Measurements from ENCODE around the gene KCTD5.
"Not testable (repeated sequence)": the region's sequence is repeated elsewhere in the genome, so short reads cannot be mapped to it uniquely, and the experiment has no call there.

Gene KCTD5

DNA sequence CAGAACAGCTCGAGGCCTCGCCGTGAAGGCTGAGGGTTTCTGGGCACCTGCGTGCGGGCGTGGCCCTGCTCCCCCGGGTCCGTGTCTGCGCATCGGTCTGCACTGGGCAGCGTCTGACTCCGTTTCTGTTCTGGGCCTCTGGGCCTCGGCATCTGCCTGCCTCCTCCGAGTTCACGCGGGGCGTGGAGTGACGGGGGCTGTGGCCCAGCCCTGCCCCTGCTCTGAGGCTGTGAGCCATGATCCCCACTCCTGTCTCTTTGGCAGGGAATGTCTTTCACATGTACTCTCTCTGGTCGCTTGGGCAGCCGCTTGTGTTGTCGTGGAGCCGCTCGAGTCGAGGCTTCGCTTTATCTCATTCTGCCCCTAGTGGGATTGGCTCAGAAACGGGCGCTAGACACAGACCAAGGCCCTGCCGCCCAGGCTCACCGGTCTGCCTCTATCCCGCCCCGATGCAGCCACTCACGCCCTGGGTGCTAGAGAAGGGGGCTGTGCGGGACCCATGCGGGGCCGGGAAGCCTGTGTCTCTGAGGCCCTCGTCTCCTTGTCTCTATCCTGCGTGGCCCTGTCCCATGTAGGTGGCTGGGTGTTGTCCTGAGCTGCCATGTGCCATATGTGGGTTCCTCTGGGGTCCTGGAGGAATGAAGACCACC lies 14.4 kb downstream of the KCTD5 start:
- DNase-seq (ENCODE audit: low read depth in 3 of 3, low spot score in 1 of 3): not testable (repeated sequence)

DNA sequence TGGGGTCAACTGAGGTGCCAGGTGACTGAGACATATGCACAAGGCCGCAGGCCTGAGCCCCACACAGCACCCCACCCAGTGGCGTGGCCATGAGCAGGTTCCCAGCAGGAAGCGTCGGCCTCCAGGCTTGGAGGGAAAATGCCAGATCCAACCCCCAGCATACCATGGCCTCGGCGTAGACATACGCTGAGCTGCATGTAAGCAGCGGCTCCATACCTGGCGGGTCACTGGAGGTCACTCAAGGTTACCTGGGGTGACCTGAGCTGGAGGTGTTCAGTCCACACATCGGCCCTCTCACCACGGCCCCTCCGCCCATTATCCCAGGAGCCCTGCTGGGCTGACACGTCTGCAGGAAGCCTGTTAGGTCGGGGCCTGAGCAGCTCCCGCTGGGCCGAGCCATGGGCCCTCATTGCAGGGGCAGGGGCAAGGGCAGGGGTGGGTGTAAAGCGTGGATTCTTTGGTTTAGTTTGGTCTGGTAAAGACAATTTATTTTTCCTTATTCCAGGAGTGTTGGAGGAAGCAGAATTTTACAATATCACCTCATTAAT lies 15.2 kb downstream of the KCTD5 start:
- no peak for DNase-seq (ENCODE audit: low read depth in 3 of 3, low spot score in 1 of 3)

DNA sequence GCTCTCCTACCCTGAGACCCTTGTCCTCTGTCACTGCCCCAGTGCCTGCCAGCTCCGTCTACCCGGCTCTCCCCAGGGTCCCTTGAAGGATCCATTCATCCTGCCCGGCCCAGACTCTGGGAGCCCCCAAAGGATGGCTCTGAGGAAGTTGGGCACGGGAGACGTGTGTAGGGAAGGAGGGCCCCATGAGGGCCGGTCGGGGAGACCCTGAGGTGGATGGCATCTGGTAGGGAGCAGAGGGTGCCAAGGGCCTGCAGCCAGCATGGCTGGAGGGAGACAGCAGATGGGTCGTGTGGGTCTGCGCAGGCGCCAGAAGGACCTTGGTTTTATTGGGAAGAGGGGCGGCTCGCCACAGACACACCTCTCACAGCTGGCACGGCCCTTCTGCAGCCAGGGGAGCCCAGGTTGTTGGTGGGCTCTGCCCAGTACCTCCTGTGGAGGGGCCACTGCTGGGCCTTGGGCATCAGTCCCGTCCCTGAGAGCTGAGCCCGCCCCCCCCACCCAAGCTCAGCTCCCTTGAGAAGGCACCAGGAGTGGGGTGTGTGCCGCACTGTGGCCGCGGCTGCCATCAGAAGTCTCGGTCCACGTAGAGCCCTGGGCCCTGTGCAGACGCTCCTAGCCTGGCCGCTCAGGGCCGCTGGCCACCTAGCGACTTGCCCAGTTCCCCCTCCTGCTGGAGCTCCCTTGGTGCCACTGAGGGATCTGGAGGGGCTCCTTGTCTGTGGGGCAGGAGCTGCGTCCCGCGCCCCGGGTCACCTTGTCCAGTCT lies 16.0 kb downstream of the KCTD5 start:
- DNase-seq (ENCODE audit: low read depth in 3 of 3, low spot score in 1 of 3): no peak

DNA sequence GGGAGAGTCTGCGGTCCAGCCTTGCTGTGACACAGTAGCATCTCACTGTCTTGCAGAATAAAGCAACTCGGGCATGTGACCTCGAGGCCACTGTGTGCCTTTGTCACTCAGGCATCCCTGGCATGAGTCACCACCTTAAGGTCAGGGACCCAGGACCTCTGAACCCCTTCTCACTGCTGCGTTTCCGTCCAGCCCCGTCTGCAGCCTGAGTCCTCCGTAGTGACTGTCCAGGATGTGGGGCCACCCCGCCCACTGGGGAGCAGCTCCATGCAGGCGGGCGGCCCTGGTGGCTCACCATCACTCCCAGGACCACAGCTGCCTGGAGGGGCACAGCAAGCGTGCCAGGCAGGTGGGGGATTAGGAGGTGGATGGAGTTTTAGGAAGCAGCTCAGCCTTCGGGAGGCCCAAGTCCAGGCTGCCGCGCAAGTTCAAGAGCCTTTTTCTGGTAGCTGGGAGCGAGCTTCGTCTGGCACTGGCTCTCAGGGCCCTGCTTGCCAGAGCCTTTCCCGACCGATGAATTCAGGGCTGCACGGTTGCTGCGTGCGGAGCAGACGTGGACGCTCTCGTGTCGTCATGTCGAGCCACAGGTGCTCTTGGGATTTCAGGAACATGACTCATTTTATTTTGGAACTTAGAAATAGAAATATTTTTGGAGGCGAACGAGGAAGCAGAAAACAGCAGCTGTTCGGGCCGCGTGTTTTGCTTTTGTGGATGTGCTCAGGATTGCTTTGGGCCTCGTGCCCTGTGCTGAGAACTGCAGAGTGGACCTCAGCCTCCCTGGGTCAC lies 16.8 kb downstream of the KCTD5 start:
- no peak for DNase-seq (ENCODE audit: low read depth in 3 of 3, low spot score in 1 of 3)

DNA sequence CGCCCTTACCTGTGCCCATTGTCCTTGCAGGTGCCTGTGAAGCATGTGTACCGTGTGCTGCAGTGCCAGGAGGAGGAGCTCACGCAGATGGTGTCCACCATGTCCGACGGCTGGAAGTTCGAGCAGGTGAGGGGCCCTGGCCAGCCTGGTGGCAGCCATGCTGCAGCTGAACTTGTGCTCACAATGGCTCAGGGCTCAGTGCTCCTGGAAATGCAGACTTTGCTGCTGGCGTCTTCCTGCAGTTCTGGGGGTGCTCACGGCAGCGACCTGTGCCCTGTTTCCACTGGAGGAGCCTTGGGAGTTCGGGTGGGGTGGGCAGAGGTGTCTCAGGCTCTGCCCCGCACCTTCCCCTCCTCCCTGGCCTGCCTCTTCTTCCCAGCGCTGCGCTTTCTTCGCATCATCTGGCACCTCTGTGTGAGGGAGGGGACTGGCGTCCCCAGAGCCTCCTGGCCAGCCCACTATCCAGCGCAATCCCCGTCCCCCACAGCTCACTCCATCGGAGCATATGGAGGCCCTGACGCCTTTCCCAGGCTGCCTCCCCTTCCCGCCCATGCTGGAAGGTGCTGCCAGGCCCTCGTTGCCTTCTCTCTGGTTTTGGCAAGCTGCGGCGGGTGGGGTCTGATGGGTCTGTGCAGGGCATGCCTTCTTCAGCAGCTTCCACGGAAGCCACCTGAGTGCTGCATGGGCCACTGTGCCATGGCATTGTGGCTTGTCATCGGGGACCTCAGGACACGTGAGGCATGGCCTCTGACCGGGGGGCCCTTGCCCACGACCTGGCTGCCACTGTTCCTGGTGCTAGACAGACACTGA lies 17.7 kb downstream of the KCTD5 start:
- no peak for DNase-seq (ENCODE audit: low read depth in 3 of 3, low spot score in 1 of 3)

DNA sequence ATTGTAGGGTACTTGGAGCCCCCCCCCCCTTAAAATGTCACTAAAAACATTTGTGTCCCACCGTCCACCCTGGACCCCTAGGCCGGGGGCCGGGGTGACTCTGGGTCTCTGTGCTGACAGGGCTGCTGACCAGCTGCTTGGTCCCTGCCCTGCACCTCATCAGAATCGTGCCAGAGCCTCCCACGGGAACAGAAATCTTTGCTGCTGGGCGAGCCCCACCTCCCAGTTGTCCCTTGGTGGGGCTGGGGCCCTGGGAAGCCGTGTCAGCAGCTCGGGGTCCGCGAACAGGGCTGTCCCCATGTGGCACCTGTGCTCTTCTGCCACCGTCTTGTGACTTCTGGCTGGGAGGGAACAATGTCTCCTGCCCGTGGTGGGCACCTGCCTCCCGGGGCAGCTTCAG lies 18.5 kb downstream of the KCTD5 start:
- DNase-seq (ENCODE audit: low read depth in 3 of 3, low spot score in 1 of 3): no peak

DNA sequence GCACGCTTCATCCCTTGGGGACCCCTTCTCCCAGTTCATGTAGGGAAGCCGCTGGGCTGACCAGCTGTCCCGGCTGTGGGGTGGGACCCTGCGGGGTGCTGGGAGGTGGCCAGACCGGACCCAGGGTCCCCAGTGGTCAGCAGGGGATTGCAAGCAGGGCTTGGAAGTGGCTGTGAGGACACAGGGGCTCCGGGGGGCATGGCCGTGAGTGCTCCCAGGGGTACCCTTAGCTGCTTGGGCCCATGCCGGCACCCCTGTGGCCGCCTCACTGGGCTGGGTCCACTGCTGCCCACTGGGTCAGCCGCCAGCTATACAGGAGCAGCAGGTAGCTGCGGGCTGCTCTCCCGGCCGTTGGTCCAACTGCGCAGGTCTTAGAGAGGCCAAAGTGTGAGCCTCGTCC lies 18.9 kb downstream of the KCTD5 start:
- no peak for DNase-seq (ENCODE audit: low read depth in 3 of 3, low spot score in 1 of 3)

DNA sequence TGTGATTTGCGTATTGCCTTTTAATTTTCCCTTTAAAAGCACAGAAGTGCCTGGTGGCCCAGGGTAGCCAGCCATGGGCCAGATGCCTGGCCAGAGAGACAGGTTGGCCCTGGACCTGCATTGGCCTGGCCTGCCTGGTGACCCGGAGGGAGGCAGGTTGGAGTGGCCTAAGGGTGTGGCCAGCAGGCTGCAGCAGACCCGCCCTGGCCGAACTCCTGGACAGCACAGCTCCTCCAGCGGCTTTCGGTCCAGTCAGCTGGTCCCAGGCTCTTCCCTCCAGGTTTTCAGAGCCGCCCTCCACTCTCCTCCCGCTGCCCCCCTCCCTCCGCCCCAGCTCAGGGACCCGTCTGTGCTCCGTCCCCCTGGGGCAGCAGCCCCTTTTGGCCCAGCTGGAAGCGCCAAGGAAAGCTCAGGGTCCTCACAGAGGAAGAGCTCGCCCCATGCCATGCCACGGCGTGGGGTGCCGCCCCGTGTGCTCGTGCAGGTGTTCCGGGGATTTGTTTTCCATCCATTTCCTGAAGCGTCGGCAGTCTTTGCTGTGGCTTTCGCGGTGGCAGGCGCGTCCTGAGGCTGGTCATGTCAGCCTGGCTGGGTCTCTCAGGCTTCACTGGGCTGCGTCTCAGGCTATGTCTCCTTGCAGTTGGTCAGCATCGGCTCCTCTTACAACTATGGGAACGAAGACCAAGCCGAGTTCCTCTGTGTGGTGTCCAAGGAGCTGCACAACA lies 19.6 kb downstream of the KCTD5 start:
- no peak for DNase-seq (ENCODE audit: low read depth in 3 of 3, low spot score in 1 of 3)

DNA sequence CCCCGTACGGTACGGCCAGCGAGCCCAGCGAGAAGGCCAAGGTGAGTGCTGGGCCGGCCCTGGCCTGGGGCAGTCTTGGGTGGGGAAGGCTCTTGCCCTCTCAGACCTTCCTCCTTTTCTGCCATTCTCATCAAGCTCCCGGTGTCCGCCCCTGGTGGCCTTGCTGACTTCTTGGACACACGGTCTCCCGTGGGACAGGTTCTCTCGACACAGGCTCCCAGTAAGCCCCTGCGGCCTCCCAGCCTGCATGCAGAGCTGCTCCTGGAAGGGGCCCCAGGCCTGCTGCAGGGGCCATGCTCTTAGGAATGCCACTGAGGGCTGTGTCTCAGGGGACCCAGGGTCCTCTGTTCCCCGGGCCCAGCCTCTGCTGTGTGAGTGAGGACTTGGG lies 20.1 kb downstream of the KCTD5 start:
- no peak for DNase-seq (ENCODE audit: low read depth in 3 of 3, low spot score in 1 of 3)

DNA sequence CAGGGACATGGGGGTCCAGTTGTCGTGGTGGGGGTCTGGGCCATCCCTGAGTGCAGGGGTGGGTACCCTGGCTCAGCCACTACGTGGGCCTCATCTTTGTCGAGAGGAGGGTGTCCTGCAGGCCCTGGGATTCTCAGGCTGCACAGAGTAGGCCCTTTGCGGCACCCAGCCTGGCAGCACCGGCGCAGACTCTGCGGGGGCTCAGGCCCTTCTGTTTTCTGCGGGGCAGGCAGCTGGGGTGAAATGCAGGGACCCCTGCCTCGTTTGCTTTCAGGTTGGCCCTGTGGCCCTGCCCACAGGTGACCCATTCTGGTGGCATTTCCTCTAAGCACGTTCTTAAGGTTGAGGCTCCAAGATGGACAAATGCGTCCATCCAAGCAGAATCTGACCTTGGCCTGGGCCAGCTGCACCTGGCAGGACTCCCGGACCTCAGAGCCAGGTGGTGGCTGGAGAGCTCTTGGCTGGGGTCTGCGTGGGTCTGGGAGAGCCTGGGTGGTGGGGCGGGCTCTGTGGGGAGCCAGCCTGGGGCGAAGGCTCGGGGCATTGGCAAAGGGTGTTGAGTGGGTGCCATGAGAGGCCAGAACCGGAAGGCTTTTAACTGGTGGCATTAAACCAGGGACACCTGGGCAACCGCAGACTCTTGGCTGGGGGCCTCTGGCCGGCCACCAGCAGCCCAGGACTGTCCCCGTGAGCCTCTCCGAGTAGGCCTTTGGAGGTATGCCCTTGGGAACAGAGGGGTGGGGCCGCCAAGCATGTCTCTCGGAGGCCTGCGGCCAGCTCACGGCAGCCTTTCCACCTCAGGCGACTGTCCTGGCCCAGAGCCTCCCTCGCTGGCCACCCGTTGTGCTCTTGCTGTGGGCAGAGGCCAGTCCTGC lies 20.8 kb downstream of the KCTD5 start:
- DNase-seq (ENCODE audit: low read depth in 3 of 3, low spot score in 1 of 3): no peak

DNA sequence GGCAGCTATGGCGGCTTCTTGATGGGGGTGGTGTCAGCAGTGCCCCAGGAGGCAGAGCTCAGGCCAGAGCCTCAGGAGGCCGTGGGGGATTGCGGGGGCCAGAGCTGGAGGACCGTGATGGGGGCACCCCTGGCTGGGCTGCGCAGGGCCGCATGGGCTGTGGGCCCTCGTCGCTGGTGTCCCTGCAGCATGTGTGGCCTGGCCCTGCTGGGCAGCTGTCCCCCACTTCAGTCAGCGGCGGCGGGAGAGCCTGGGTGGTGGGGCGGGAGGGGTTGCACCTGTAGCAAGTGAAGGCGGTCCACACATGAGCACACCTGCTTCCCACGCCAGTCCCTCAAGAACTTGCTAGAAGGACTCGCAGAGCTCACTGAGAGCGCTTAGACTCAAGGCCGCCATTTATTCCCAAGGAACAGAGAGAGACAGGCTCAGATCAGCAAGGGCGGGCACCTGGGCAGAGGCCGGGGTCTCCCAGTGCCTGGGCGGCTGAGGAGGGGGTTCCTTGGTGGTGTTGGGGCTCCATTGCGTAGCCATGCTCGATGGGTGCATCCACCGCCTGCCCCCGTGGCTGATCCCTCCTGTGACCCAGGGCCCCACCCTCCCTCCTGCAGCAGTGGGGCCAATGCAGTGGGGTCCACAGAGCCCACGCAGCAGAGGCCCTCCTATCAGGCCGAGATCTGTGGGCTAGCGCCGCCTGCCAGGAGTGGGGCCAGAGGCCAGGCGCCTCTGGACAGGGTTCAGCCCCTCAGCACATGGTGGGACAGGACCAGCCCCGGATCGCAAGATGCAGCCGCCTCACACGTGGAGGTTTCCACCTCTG lies 22.1 kb downstream of the KCTD5 start:
- DNase-seq (ENCODE audit: low read depth in 3 of 3, low spot score in 1 of 3): no peak

DNA sequence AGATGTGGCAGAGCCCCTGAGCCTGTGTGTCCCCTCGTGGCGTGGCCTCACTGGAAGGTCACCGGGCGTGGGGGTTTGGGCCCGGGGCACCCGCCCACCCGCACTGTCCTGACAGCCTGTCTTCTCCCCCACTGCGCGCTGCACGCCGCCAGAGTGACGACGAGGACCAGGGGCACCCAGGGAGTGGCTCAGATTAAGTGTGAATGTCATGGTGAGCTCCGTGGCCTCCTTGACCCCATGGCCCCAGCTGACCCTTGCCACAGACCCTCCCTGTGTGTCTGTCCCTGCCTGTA lies 22.6 kb downstream of the KCTD5 start:
- DNase-seq (ENCODE audit: low read depth in 3 of 3, low spot score in 1 of 3): no peak

DNA sequence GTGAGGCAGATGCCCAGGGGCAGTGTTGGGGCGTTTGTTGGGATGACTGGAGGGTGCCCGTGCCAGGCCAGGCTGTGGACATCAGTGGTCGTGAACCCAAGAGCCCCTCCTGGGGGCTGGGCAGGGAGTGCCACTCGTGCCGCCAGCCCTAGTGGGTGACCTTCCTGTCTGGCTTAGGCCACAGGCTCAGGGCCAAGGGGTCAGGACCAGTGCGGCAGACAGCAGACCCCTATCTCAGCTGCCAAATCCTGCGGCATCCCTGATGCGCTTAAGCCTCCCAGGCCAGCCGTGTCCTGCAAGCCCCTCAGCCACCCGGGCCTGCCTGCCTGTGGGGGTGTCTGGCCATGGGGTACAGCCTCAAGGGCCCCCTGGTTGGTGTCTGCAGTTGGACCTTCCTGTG lies 23.0 kb downstream of the KCTD5 start:
- DNase-seq (ENCODE audit: low read depth in 3 of 3, low spot score in 1 of 3): no peak

DNA sequence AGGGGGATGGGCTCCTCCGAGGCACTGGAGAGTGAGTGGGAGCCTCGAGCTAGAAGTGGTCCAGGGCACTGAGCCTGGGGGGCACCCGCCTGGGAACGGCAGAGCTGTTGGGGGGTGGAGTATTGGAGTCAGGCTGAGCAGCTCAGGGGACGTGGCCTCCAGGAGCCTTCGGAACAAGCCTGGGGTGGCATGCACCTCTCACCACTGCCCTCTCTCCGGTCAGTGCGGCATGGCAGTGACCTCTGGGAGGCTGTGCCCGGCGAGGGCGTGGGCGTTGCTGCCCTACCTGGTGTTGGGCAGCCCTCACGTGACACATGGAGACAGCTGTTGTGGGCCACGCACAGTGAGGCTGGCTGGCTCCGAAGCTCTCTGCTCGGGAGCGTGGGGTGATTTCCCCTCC lies 23.8 kb downstream of the KCTD5 start:
- no peak for DNase-seq (ENCODE audit: low read depth in 3 of 3, low spot score in 1 of 3)

DNA sequence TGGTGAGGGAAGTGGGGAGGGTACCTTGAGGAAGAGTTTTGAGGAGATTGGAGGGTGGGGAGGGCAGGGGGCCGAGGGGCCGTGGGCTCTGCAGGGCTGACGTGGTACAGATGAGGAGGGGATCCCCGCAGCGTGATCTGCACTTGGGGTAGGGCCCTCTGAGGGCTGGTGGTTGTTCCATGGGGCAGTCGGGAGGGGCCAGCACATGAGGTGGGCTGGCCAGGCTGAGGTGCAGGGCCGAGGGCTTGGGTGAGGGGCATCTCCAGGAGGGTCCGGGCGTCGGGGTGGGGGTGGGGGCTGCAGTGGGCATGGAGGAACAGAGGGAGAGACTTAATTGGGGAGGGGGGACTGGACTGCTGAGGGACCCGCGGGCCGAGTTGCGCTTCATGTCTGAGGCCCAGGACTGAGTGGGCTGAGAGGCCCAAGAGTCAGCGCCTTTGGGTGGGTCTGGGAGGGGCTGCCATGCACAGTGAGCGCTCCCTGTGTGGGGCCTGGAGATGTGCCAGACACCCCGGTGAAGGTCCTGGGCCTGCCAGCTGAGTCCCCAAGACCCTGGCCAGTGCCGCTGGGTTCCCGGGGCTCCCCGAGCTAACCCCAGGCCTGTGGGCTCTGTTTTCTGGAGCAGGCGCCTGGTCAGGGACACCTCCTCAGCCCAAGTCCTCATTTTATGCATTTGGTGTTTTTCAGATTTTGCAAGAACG lies 24.4 kb downstream of the KCTD5 start:
- DNase-seq (ENCODE audit: low read depth in 3 of 3, low spot score in 1 of 3): no peak

DNA sequence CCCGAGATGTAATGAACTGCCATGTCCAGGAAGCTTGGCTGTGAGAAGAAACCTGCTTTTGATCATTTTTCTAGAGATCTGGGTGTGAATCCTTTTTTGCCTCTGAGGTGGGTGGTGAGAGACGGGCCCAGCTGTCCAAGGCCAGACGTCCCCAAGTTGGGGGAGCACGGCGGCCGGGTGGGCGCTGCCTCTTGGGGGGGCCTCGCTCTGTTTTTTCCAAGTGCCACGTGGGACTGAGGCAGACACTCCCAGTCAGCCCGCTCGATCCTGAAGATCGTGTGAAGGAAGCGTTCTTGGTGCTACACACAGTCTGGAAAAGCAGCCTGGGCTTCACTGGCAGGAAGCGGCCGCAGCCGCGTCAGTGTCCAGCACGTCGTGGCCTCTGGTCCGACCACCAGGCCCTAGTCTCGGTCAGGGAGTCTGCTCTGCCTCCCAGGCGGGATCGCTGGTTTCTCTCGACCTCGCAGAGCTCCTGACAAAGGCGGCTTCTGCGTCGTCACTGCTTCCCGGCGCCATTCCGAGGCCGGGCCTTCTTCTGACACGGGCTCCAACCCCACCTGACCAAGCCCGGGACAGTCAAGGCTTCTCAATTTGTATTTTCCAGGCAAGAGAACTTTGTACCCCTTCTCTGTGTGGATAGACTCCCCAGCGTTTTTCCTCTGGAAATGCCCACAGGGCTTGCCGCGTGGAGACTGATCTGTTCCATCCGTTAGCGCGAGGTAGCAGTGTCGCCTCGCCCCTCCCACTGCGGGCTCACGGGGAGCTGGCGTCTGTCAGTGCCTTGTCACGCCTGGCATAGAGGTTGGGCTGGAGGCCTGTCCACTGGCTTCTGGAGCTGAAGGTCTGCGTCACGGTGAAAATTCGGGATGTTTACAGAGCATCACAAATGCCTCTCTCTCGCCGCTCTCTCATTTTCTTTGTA lies 25.3 kb downstream of the KCTD5 start:
- DNase-seq (ENCODE audit: low read depth in 3 of 3, low spot score in 1 of 3): no peak

DNA sequence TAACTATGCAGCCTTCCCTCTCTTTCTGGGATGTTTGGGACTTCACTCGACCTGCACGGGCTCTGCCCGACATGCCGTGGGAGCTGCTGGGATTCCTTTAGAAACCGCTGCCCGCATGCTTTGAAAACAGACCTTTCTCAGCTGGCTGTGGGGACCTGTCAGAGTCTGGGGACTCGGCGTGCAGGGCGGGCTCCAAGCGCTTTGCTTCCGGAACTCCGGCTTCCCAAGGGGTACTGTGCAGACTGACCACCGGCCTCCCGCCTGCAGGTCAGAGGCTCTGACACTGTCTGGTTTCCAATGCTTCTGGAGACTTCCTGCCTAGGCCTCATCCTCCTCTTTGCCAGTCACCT lies 25.9 kb downstream of the KCTD5 start:
- DNase-seq (ENCODE audit: low read depth in 3 of 3, low spot score in 1 of 3): no peak

All from stimulated activated CD4-positive, alpha-beta T cell treated with anti-CD3 and anti-CD28 coated beads, TNF-alpha, amount 100 ng/mL, for 1 hour (primary cell).